AG09309 (cell line): Measurements from ENCODE around the gene CNGA3.

Source experiments
- DNase-seq: peaks from one replicate; pipeline ENCODE4 v3.0.0-alpha.2; 2010; ENCODE audit warnings: low read depth
- H3K4me3 ChIP-seq: 2 replicates; pipeline ENCODE4 v1.5.1; 2011; ENCODE audit warnings: mild to moderate bottlenecking, low read depth, low read length, moderate library complexity; ENCODE audit not compliant: control insufficient read depth
- TF ChIP-seq, protein P1 (sequence below): IDR thresholded peaks from 2 replicates; pipeline ENCODE4 v1.5.1; 2011; ENCODE audit warnings: mild to moderate bottlenecking, low read depth, low read length, inconsistent platforms; ENCODE audit not compliant: insufficient read depth, control insufficient read depth; ENCODE audit errors: missing control alignments

The CNGA3 gene

DNA sequence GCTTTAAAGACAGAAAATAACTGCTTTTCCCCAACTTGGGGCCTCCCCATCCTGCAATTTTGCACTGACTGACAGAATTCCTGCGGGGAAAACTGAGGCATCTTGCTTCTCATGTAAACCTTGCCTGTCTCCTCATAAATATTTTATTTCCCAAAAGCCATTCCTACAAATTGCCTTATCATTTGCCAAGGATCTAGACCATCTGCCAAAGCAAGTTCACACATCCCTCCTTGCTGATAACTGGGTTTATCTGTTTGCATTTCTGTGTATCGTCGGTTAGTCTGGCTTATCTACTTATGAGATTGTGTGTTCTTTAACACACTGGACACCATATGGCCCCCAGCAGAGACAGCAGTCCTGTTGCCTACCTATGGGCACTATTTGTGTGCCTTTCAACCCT is 3.0 kb upstream of the CNGA3 start:
- no peak for DNase-seq
- no peak overlapping the region for H3K4me3 ChIP-seq
- TF ChIP-seq, protein P1, sequence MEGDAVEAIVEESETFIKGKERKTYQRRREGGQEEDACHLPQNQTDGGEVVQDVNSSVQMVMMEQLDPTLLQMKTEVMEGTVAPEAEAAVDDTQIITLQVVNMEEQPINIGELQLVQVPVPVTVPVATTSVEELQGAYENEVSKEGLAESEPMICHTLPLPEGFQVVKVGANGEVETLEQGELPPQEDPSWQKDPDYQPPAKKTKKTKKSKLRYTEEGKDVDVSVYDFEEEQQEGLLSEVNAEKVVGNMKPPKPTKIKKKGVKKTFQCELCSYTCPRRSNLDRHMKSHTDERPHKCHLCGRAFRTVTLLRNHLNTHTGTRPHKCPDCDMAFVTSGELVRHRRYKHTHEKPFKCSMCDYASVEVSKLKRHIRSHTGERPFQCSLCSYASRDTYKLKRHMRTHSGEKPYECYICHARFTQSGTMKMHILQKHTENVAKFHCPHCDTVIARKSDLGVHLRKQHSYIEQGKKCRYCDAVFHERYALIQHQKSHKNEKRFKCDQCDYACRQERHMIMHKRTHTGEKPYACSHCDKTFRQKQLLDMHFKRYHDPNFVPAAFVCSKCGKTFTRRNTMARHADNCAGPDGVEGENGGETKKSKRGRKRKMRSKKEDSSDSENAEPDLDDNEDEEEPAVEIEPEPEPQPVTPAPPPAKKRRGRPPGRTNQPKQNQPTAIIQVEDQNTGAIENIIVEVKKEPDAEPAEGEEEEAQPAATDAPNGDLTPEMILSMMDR: no peak

DNA sequence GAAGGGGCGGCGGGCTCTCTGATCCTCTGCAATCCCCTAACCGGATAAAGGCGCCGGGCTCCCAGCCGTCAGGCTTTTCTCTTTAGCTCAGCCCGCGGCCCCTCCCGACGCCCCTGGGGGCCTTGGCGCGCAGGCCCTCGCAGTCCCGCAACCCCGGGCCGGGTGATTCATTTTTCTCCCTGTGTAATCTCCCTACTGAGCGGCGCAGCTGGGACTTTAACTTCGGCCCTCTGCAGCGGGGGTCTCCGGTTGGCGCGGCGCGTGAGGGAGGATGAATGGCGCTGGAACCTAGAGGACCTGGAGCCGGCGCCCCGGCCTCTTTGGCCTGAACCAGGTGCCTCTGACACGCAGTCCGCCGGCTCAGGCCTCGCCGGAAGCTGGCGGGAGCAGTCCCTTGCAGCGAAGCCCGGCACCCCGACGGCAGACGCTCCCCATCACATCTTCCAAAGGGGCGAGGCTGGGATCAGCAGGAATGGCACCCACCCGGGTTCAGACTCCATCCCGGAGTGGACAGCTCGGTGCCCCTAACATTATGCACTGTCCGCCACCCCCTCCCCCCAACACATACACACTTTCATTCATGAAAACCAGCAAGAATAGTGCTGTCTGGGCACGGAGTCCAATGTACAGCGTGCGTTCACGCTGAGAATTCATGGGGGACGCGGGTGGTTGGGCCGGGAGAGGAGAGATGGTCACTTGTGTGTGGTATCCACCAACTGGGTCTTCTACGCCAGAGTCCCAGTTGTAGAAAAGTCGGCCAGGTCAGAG is 1.2 kb downstream of the CNGA3 start:
- DNase-seq: no peak
- H3K4me3 ChIP-seq: no peak overlapping the region
- TF ChIP-seq, protein P1: no peak

DNA sequence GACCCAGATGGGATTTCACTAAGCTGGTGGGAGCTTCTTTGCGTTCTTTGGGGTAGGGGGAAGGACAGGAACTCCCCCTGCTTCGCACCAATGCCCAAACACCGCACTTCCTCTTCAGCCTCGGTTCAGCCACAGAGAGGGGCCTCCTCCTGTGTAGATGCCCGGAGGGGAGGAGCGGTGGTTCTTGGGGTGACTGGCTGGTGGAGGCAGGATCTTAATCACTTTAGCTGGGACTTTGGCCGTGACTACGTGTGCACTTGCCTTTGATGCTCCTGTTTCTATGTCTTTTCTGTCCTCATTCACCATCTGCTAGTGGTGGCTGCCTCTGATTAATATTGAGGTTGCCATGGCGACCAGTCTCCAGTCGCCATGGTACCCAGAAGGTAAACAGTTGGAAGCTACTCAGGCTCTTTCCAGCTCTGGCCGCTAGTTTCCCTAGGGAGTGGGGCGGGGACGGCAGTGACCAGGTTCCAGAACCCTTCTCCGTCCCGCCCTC is 1.9 kb downstream of the CNGA3 start:
- DNase-seq: no peak
- TF ChIP-seq, protein P1: no peak
- H3K4me3 ChIP-seq: no peak overlapping the region

DNA sequence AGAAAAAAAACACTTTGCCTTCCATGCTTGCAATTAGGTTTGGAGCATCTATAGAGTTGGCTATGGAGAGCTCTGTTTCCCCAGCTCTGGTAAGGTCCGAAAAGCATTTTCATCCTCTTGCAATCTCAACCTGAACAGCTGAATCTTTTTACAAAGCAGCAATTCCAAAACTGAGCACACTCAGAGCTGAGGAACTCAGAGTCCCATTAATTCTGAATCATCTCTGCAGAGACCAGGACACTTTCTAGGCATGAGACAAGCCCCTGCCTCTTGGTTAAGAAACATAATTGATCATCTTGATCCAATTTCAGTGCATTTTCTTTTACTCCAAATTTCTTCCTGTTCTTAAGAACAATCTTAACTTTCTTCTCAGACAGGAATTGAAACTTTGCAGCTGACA is 4.2 kb downstream of the CNGA3 start:
- H3K4me3 ChIP-seq: no peak overlapping the region
- DNase-seq: no peak
- TF ChIP-seq, protein P1: no peak

DNA sequence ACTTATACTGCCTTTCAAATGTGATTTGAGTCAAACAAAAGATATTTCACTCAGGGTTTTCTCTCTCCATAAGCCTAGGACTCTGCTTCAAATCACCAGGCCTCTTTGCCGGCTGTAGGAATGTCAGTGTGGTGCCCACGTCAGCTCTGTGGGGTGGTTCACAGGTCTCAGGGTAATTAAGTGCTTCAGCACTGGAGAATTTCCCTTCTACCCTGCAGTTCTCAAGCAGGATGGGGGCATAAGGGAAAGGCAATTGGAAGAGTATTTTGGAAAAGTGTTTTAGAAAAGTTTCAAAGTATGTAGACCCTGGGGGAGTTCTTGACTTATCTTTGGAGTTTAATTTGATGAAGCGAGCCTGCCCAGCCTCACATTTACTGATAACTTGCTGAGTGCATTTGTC is 9.6 kb downstream of the CNGA3 start:
- TF ChIP-seq, protein P1: no peak
- H3K4me3 ChIP-seq: no peak overlapping the region
- DNase-seq: no peak

DNA sequence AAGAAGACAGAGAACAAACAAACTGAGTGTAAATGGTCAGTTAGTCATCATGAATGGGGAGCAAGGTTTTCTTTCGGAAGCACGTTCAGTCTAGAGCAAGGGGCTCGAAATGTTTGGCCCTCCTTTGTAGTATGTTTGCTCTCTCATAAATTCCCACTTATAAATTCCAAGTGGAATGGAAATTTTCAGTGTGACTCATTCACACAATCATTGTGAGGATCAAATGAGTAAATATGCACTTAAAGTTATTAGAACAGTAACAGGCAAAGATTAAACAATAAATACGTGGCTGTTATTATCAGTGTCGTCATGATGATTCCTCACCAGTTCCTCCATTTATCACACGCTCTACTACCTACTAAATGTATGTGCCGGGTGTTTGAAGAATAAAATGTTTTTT is 10.5 kb downstream of the CNGA3 start:
- no peak for DNase-seq
- TF ChIP-seq, protein P1: no peak
- H3K4me3 ChIP-seq: no peak overlapping the region
